Measurements from ENCODE around the gene POU2AF3. TPM values are rescaled to one million over a fixed set of nuclear protein-coding genes. Genes with fewer than 3 reads are reported as not detected.

Gene POU2AF3
- polyA plus RNA-seq, 1 donor (not counting 4 experiments of a cell fraction or from before 2014, with no cell fraction given) = not detected

DNA sequence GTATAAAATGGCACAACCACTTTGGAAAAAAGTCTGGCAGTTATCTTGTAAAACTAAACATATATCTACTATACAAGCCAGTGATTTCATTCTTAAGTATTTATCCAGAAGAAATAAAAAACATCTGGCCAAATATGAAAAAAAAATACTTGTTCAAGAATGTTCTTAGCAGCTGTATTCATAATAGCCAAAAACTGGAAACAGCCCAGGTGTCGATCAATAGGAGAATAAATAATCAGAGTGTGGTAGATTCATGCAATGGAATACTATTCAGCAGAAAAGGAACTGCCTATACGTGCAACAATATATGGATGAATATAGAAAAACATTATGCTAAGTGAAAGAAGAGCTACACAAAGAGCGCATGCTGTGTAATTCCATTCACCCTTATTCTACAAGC is 44.0 kb downstream of the POU2AF3 start:
- H3K36me3 ChIP-seq (ENCODE audit: control insufficient read depth in 2 of 2, extremely low read depth in 1 of 2, insufficient read depth in 2 of 2, low read length in 2 of 2) = no peaks in the 10 kb centered on the region
- H3K9me1 ChIP-seq (ENCODE audit: control insufficient read depth, extremely low read depth, insufficient read depth, low read length) = no peaks in the 10 kb centered on the region
- no peak overlapping the region for H2AFZ ChIP-seq (ENCODE audit: control insufficient read depth, low read length)
- H3K9ac ChIP-seq (ENCODE audit: control insufficient read depth, extremely low read depth, insufficient read depth, low read length) = no peak overlapping the region
- dilution Hi-C loops (cut with MboI; ENCODE audit: extremely low pct_ligation_motif_present, low sequenced_read_pairs) = no loop called here
- H3K4me2 ChIP-seq (ENCODE audit: control insufficient read depth, extremely low read depth, insufficient read depth, low read depth, low read length) = no peak overlapping the region
- no peaks in the 10 kb centered on the region for H4K20me1 ChIP-seq (ENCODE audit: control insufficient read depth, extremely low read depth, insufficient read depth, low read length)
- H3K4me1 ChIP-seq (ENCODE audit: control insufficient read depth, extremely low read depth, insufficient read depth, low read length) = no peaks in the 10 kb centered on the region
- FAIRE-seq (no peak), DNase-seq (ENCODE audit: low read depth, low spot score) (no peak)
- H3K27ac ChIP-seq (ENCODE audit: control insufficient read depth, insufficient read depth, low read length) = no peak overlapping the region
- H3K4me3 ChIP-seq (ENCODE audit: control insufficient read depth in 2 of 3, extremely low read depth in 1 of 3, insufficient read depth in 2 of 3, low read depth in 1 of 3, low read length in 3 of 3) = no peak overlapping the region
- no peaks in the 10 kb centered on the region for H3K9me3 ChIP-seq (ENCODE audit: control insufficient read depth, low read depth, low read length)
- TF ChIP-seq, protein P1, sequence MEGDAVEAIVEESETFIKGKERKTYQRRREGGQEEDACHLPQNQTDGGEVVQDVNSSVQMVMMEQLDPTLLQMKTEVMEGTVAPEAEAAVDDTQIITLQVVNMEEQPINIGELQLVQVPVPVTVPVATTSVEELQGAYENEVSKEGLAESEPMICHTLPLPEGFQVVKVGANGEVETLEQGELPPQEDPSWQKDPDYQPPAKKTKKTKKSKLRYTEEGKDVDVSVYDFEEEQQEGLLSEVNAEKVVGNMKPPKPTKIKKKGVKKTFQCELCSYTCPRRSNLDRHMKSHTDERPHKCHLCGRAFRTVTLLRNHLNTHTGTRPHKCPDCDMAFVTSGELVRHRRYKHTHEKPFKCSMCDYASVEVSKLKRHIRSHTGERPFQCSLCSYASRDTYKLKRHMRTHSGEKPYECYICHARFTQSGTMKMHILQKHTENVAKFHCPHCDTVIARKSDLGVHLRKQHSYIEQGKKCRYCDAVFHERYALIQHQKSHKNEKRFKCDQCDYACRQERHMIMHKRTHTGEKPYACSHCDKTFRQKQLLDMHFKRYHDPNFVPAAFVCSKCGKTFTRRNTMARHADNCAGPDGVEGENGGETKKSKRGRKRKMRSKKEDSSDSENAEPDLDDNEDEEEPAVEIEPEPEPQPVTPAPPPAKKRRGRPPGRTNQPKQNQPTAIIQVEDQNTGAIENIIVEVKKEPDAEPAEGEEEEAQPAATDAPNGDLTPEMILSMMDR (optimal IDR thresholded peaks at IDR 0.05 in 1 of 3, IDR thresholded peaks at IDR 0.05 in 1 of 3, conservative IDR thresholded peaks at IDR 0.05 in 1 of 3; ENCODE audit: extremely low read depth in 1 of 3, insufficient read depth in 2 of 3, low read length in 3 of 3) = no peak
- no peak for TF ChIP-seq EZH2 (IDR thresholded peaks at IDR 0.05; ENCODE audit: low read length)
- H3K79me2 ChIP-seq (ENCODE audit: control insufficient read depth, insufficient read depth, low read length) = no peaks in the 10 kb centered on the region
- H3K27me3 ChIP-seq (ENCODE audit: control insufficient read depth, extremely low read depth, insufficient read depth, low read length) = peaks cover 3% of the 10 kb centered on the region

DNA sequence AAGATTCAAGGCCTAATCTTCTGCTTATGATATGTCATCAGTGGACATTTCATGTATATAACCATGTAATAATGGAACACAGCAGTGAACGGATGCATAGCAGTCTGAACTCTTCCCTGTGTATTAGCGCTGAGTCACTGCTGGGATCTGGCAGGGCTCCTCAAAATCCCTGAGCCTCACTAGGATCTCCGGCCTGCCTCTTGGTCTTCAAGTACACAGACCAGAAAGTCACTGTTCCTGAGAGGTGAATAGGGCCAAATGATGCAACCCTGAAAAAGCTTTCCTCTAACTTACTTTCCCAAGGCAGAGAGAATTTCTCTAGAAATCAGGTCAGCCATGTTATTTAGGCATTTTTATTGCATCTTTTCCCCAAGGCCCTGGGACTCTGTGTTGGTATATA is 45.7 kb downstream of the POU2AF3 start:
- DNase-seq (ENCODE audit: low read depth, low spot score) = no peak
- Histone ChIP-seq H3K27me3 (ENCODE audit: control insufficient read depth, extremely low read depth, insufficient read depth, low read length) (peaks cover 3% of the 10 kb centered on the region), H3K4me3 (ENCODE audit: control insufficient read depth in 2 of 3, extremely low read depth in 1 of 3, insufficient read depth in 2 of 3, low read depth in 1 of 3, low read length in 3 of 3) (no peak overlapping the region), H3K36me3 (ENCODE audit: control insufficient read depth in 2 of 2, extremely low read depth in 1 of 2, insufficient read depth in 2 of 2, low read length in 2 of 2) (no peaks in the 10 kb centered on the region), H3K9me3 (ENCODE audit: control insufficient read depth, low read depth, low read length) (no peaks in the 10 kb centered on the region), H4K20me1 (ENCODE audit: control insufficient read depth, extremely low read depth, insufficient read depth, low read length) (no peaks in the 10 kb centered on the region), H2AFZ (ENCODE audit: control insufficient read depth, low read length) (no peak overlapping the region), H3K9ac (ENCODE audit: control insufficient read depth, extremely low read depth, insufficient read depth, low read length) (no peak overlapping the region), H3K4me1 (ENCODE audit: control insufficient read depth, extremely low read depth, insufficient read depth, low read length) (no peaks in the 10 kb centered on the region), H3K79me2 (ENCODE audit: control insufficient read depth, insufficient read depth, low read length) (no peaks in the 10 kb centered on the region), H3K27ac (ENCODE audit: control insufficient read depth, insufficient read depth, low read length) (no peak overlapping the region), H3K9me1 (ENCODE audit: control insufficient read depth, extremely low read depth, insufficient read depth, low read length) (no peaks in the 10 kb centered on the region), H3K4me2 (ENCODE audit: control insufficient read depth, extremely low read depth, insufficient read depth, low read depth, low read length) (no peak overlapping the region)
- TF ChIP-seq EZH2 (IDR thresholded peaks at IDR 0.05; ENCODE audit: low read length) = no peak
- TF ChIP-seq, protein P1 (optimal IDR thresholded peaks at IDR 0.05 in 1 of 3, IDR thresholded peaks at IDR 0.05 in 1 of 3, conservative IDR thresholded peaks at IDR 0.05 in 1 of 3; ENCODE audit: extremely low read depth in 1 of 3, insufficient read depth in 2 of 3, low read length in 3 of 3) = no peak
- dilution Hi-C loops (cut with MboI; ENCODE audit: extremely low pct_ligation_motif_present, low sequenced_read_pairs) = no loop called here
- FAIRE-seq = no peak

Measured in keratinocyte (primary cell).